Limb (tissue), 2 donors: ENCODE measurements around the gene SDK1.
"Not testable (repeated sequence)": the region's sequence is repeated elsewhere in the genome, so short reads cannot be mapped to it uniquely, and the experiment has no call there.

Experiments used
- DNase-seq, 2 donors: peaks; one replicate each; pipeline ENCODE4 v3.0.0-alpha.2; 2016; ENCODE audit errors: extremely low spot score in 2 of 2

The SDK1 gene

GRCh38 chr7:3578399-3578798 is 277.3 kb downstream of the SDK1 start:
- no peak for DNase-seq

DNA sequence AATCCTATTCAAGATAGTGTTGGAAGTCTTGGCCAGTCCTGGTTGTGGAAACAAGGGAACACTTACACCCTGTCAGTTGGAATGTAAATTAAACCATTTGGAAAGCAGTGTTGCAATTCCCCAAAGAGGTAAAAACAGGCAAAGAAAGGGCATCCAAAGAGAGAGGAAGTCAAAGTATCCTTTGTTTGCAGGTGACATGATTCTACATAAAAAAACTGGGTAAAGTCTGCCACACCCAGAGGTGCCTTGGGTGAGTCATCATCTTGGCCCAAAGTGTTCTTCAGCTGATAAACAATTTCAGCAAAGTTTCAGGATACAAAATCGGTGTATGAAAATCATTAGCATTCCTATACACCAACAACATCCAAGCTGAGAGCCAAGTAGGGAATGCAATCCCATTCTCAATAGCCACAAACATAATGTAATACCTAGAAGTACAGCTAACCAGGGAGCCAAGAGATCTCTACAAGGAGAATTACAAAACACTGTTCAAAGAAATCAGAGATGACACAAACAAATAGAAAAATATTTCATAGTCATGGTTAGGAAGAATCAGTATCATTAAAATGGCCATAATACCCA is 278.7 kb downstream of the SDK1 start:
- no peak for DNase-seq

DNA sequence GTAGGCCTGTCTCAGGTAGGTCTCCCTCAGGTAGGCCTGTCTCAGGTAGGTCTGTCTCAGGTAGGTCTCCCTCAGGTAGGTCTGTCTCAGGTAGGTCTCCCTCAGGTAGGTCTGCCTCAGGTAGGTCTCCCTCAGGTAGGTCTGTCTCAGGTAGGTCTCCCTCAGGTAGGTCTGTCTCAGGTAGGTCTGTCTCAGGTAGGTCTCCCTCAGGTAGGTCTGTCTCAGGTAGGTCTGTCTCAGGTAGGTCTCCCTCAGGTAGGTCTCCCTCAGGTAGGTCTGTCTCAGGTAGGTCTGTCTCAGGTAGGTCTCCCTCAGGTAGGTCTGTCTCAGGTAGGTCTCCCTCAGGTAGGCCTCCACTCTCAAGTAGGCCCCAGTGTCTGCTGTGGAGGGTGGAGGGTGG is 281.1 kb downstream of the SDK1 start:
- not testable (repeated sequence) for DNase-seq

GRCh38 chr7:3585826-3586225 is 284.8 kb downstream of the SDK1 start:
- no peak for DNase-seq

DNA sequence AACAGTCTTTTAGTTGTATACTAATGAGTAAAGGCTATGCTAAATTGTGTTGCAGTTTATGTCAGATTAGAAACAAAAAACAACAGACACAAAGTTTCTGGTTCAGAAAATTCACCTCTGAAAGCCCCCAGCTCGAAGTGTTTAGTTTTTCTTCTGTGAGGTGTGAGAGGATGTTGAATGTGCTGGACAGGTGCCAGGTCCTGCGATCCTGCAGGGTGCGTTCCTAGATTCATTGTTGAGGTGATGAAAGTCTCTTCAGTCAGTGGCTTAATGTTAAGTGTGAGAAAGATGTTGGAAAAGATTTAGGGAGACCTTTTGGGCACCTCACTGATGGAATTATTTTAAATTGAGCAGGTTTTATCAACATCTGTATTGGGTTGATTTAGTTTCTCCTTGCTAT is 287.3 kb downstream of the SDK1 start:
- DNase-seq, result no peak

GRCh38 chr7:3589752-3590151 is 288.7 kb downstream of the SDK1 start:
- DNase-seq, result no peak

- no peak for DNase-seq
Measured at GRCh38 chr7:3591219-3591618, 290.2 kb downstream of the SDK1 start.

GRCh38 chr7:3591944-3592343 is 290.9 kb downstream of the SDK1 start:
- DNase-seq, result no peak

DNA sequence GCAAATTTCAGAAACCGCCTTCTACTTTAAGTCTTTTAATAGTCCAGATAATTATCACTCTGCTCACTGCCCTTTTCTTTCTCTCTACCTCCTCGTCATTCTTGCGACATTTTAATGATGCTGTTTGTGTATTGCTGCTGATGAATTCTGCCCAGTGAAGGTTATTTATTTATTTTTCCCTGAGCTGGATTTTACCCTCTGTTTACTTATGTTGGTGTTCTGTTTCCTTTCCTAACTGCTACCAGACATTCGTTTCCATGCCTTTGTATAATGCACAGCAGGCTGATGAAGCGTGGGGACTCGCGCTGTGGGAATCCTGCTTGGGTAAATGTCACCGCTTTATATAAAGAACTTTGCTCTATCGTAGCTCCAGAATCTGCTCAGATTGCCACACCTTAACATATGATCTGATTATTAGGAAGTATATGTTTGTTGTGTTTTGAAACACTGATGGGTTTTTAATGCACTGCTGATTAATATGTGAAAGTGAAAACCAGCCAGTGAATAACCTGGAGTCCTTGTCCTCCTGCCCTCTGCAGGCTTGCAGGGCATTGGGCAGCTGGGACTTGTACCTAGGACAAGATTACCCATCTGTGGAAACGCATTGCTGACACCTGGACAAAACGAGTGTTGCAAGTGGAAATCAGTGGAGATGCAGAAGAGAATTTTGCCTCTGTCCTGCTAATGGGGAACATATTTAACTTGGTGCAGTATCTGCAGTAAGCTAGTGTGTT is 291.5 kb downstream of the SDK1 start:
- no peak for DNase-seq

- DNase-seq, result no peak
Measured at GRCh38 chr7:3594901-3595300, 293.8 kb downstream of the SDK1 start.

DNA sequence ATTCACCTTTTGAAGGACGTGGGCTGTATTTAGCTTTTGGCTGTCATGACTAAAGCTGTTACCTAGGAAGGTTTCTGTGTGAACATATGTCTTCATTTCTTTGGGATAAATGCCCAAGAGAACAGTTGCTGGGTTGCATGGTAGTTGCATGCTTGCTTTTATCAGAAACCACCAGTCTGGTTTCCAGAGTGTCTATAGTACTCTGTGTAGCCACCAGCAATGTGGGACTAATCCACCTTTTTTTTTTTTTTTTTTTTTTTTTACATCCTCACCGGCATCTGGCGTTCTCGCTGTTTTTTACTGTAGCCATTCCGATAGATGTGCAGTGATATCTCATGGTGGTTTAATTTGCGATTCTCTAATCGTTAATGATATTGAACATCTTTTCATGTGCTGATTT is 297.8 kb downstream of the SDK1 start:
- no peak for DNase-seq

- DNase-seq, result no peak
Measured at GRCh38 chr7:3605222-3605621, 304.2 kb downstream of the SDK1 start.

GRCh38 chr7:3606436-3606835 is 305.4 kb downstream of the SDK1 start:
- DNase-seq, result no peak

DNA sequence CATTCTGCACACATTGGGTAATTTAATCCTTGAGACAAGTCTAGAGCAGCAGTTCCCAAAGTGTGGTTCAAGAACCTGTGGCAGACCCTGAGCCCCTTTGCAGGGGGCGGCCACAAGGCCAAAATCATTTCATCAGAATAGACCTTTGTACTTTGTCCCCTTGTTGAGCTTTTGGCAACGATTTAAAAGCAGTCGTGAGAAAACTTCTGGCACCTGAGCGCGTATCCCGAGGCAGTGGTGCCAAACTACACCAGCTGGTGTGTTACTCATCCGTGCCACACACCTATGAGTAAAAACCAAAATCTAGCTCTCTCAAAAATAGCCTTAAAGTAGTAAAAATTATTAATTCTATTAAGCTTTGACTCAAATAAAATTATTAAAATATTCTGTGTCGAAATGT is 306.8 kb downstream of the SDK1 start:
- DNase-seq, result no peak

DNA sequence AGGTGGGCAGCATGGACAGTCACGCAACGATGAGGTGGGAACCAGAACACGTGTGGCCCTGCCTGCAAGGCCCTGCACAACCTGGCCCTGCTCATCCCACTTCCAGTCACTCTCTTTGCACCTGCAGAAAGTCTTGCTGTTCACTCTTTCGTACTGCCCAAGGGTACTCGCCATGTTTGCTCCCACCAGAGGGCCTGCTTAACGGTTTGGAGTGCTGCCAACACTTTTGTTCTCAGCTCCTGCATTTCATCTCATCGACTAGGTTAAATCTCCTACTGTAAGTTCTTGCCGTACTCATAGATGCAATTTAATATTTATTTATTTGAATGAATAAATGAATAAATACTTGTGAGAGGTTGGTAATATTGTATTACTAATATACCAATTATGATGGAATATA is 315.3 kb downstream of the SDK1 start:
- DNase-seq, result no peak

DNA sequence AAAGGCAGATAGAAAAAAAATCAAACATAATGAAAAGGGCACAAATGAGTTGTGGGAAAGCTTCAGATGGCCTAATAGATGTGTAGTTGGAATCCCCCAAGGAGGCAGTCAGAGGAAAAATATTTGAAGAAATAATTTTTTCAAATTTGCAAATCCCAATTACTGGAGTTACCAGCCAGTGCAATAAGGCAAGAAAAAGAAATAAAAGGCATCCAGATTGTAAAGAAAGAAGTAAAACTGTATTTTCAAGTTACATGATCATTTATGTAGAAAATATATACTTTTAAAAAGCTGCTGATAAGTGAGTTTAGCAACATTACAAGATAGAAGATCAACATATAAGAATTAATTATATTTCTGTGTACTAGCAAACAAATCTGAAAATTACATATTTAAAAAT is 329.0 kb downstream of the SDK1 start:
- DNase-seq, result no peak

GRCh38 chr7:3634396-3634795 is 333.3 kb downstream of the SDK1 start:
- DNase-seq, result no peak

DNA sequence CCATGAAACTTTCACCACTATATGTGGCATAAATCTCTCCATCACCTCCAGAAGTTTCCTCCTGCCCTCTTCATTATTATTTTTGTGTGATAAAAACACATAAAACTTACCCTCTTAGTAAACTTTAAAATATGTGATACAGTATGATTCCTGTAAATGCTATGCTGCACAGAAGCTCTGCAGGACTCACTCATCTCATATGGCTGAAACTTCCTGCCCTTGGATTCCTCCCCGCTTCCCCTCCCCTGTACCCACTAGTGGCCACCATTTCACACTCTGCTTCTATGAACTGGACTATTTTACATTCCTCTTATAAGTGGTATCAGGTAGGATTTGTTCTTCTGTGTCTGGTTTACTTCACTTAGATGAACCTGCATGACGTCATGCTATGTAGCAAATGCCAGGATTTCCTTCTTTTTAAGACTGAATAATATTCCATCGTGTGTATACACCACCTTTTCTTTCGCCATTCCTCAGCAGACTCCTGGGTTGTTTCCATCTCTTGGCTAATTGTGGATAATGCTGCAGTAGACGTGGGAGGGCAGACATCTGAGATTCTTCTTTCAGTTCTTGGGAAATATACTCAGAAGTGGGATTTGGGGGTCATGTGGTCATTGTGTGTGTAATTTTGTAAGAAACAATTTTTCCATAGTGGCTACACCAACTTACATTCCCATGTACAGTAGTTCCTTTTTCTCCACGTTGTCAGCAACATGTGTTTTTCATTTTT is 335.2 kb downstream of the SDK1 start:
- no peak for DNase-seq

- no peak for DNase-seq
Measured at GRCh38 chr7:3639253-3639652, 338.2 kb downstream of the SDK1 start.

- DNase-seq, result no peak
Measured at GRCh38 chr7:3641582-3641981, 340.5 kb downstream of the SDK1 start.

- DNase-seq, result no peak
Measured at GRCh38 chr7:3643091-3643490, 342.0 kb downstream of the SDK1 start.

GRCh38 chr7:3648276-3648675 is 347.2 kb downstream of the SDK1 start:
- no peak for DNase-seq

GRCh38 chr7:3649250-3649649 is 348.2 kb downstream of the SDK1 start:
- DNase-seq, result no peak
